GM12878 (cell line): Measurements from ENCODE around the gene LMX1B. TPM values are rescaled to one million over a fixed set of nuclear protein-coding genes. Genes with fewer than 3 reads are reported as not detected.

Experiments
- ATAC-seq: fragments of 200-7000 bp; cut with Tn5 transposase; 3 replicates; pipeline ENCODE4 v1.9.1; 2020; ENCODE audit warnings: mild to moderate bottlenecking, moderate library complexity
- BruUV-seq: library from RNA; stranded (reverse); fragments of 400-500 nt; replicated peaks from 2 replicates; lab custom pipeline; 2021; lab: Mats Ljungman, UMichigan
- CTCF ChIA-PET: fragments of 300-600 bp; sonication (Branson Sonifier 250); formaldehyde crosslinking; extraction: SDS; loops from one replicate; lab custom pipeline; 2021; ENCODE audit warnings: inconsistent platforms; lab: Yijun Ruan, JAX
- POLR2A ChIA-PET: fragments of 350-600 bp; formaldehyde crosslinking; extraction: SDS; loops from one replicate; lab custom pipeline; 2021; ENCODE audit warnings: inconsistent platforms; lab: Charles Lee
- RAD21 ChIA-PET: fragments of 300-600 bp; sonication (Branson Sonifier 250); formaldehyde crosslinking; loops from one replicate; lab custom pipeline; 2023; ENCODE audit warnings: antibody characterized with exemption; ENCODE audit not compliant: unreplicated experiment; lab: Charles Lee
- SMC1A ChIA-PET: fragments of 300-600 bp; sonication (Branson Sonifier 250); formaldehyde crosslinking; loops from one replicate; lab custom pipeline; 2023; ENCODE audit not compliant: unreplicated experiment, uncharacterized antibody; lab: Charles Lee
- DNase-seq: peaks from one replicate; pipeline ENCODE4 v3.0.0-alpha.2; 2011; ENCODE audit warnings: low read depth, low spot score
- FAIRE-seq: peaks from 3 replicates; lab custom pipeline; 2011; peaks lifted over from hg19 to GRCh38; lab: Jason Lieb, UNC
- H2AFZ ChIP-seq: 2 replicates; pipeline ENCODE4 v1.6.0; 2011; ENCODE audit warnings: low read depth, low read length, control low read depth; ENCODE audit not compliant: control insufficient read depth
- H3K27ac ChIP-seq: 2 replicates; pipeline ENCODE4 v1.5.1; 2011; ENCODE audit warnings: control low read depth; ENCODE audit not compliant: control insufficient read depth, insufficient read depth
- H3K27me3 ChIP-seq, 2 experiments: replicated peaks in 1 of 2; 2 replicates each; pipeline versions ENCODE4 v1.6.0 to v1.6.1; 2011; ENCODE audit warnings: low read length in 1 of 2; ENCODE audit not compliant: control insufficient read depth in 2 of 2, insufficient read depth in 2 of 2
- H3K36me3 ChIP-seq, 2 experiments: 2 replicates each; pipeline ENCODE4 v1.5.1; 2011; ENCODE audit warnings: low read length in 1 of 2; ENCODE audit not compliant: control insufficient read depth in 2 of 2, insufficient read depth in 2 of 2
- H3K4me1 ChIP-seq: 2 replicates; pipeline ENCODE4 v1.6.1; 2011; ENCODE audit warnings: mild to moderate bottlenecking, low read length, moderate library complexity, mixed read lengths; ENCODE audit not compliant: control insufficient read depth, insufficient read depth
- H3K4me2 ChIP-seq: 2 replicates; pipeline ENCODE4 v1.6.0; 2011; ENCODE audit warnings: control low read depth; ENCODE audit not compliant: control insufficient read depth, insufficient read depth
- H3K4me3 ChIP-seq: fragments of 200-600 bp; sonication (generic); 2 replicates; pipeline ENCODE4 v1.5.1; 2016
- H3K79me2 ChIP-seq: 2 replicates; pipeline ENCODE4 v1.6.0; 2011; ENCODE audit warnings: low read length; ENCODE audit not compliant: control insufficient read depth, insufficient read depth
- H3K9ac ChIP-seq: 2 replicates; pipeline ENCODE4 v1.8.0; 2011; ENCODE audit warnings: low read length, control low read depth, mixed read lengths; ENCODE audit not compliant: control insufficient read depth, insufficient read depth
- H3K9me3 ChIP-seq: replicated peaks from 3 replicates; pipeline ENCODE4 v1.5.1; 2011; ENCODE audit warnings: mild to moderate bottlenecking, low read length; ENCODE audit not compliant: control insufficient read depth, insufficient read depth
- H4K20me1 ChIP-seq: 2 replicates; pipeline ENCODE4 v1.6.0; 2011; ENCODE audit not compliant: control insufficient read depth, insufficient read depth
- BHLHE40 ChIP-seq, 2 experiments: fragments of 450-650 bp in 1 of 2; IDR thresholded peaks; 2 replicates each; pipeline ENCODE4 v1.6.1; 2011 to 2017; ENCODE audit warnings: low read depth in 2 of 2, borderline replicate concordance in 1 of 2, improper control_type of control experiment in 1 of 2, low read length in 1 of 2, mild to moderate bottlenecking in 1 of 2
- BMI1 ChIP-seq: fragments of 450-650 bp; IDR thresholded peaks from 2 replicates; pipeline ENCODE4 v1.6.1; 2016; ENCODE audit warnings: mild to moderate bottlenecking, moderate library complexity, borderline replicate concordance
- CHD2 ChIP-seq: IDR thresholded peaks from 2 replicates; pipeline ENCODE4 v1.6.1; 2011; ENCODE audit warnings: low read depth, low read length, improper control_type of control experiment, borderline replicate concordance
- CHD4 ChIP-seq: fragments of 200-600 bp; sonication (generic); IDR thresholded peaks from 2 replicates; pipeline ENCODE4 v1.6.1; 2016; ENCODE audit warnings: mild to moderate bottlenecking
- DPF2 ChIP-seq: fragments of 450-650 bp; IDR thresholded peaks from 2 replicates; pipeline ENCODE4 v1.6.1; 2017; ENCODE audit warnings: mild to moderate bottlenecking
- FOXM1 ChIP-seq: IDR thresholded peaks from 2 replicates; pipeline ENCODE4 v1.6.1; 2012; ENCODE audit warnings: low read depth, mild to moderate bottlenecking, inconsistent platforms, low read length, moderate library complexity
- HDGF ChIP-seq: fragments of 450-650 bp; IDR thresholded peaks from 2 replicates; pipeline ENCODE4 v1.6.1; 2016; ENCODE audit warnings: antibody characterized with exemption
- MAX ChIP-seq: IDR thresholded peaks from 2 replicates; pipeline ENCODE4 v1.6.1; 2012; ENCODE audit warnings: low read depth, low read length, improper control_type of control experiment
- MEF2A ChIP-seq: IDR thresholded peaks from 2 replicates; pipeline ENCODE4 v1.6.1; 2011; ENCODE audit warnings: low read depth, mild to moderate bottlenecking, low read length, moderate library complexity; ENCODE audit not compliant: insufficient read depth
- NFIC ChIP-seq: IDR thresholded peaks from 2 replicates; pipeline ENCODE4 v1.6.1; 2012; ENCODE audit warnings: low read depth, mild to moderate bottlenecking, inconsistent platforms, low read length, moderate library complexity
- NFYA ChIP-seq: IDR thresholded peaks from 2 replicates; pipeline ENCODE4 v1.6.1; 2011; ENCODE audit warnings: low read depth, mild to moderate bottlenecking, low read length, improper control_type of control experiment, borderline replicate concordance
- NFYB ChIP-seq: IDR thresholded peaks from 2 replicates; pipeline ENCODE4 v1.6.1; 2011; ENCODE audit warnings: low read depth, mild to moderate bottlenecking, low read length, improper control_type of control experiment, moderate library complexity; ENCODE audit not compliant: insufficient read depth
- POLR2AphosphoS5 ChIP-seq: IDR thresholded peaks from 2 replicates; pipeline ENCODE4 v1.6.1; 2011; ENCODE audit warnings: mild to moderate bottlenecking, low read length, inconsistent platforms
- RAD21 ChIP-seq: IDR thresholded peaks from 2 replicates; pipeline ENCODE4 v1.6.1; 2011; ENCODE audit warnings: mild to moderate bottlenecking, low read depth, low read length, moderate library complexity; ENCODE audit not compliant: insufficient read depth
- RB1 ChIP-seq: fragments of 450-650 bp; formaldehyde crosslinking; IDR thresholded peaks from 2 replicates; pipeline ENCODE4 v1.6.1; 2017; ENCODE audit warnings: mild to moderate bottlenecking, borderline replicate concordance
- SREBF2 ChIP-seq: IDR thresholded peaks from 2 replicates; pipeline ENCODE4 v1.6.1; 2012; ENCODE audit warnings: mild to moderate bottlenecking, low read length
- STAT3 ChIP-seq: IDR thresholded peaks from 2 replicates; pipeline ENCODE4 v1.6.1; 2011; ENCODE audit warnings: low read depth, low read length, improper control_type of control experiment
- SUZ12 ChIP-seq: fragments of 200-600 bp; sonication (generic); IDR thresholded peaks from one replicate; pipeline ENCODE4 v1.6.1; 2018; ENCODE audit warnings: antibody characterized with exemption, mild to moderate bottlenecking; ENCODE audit not compliant: unreplicated experiment
- TAF1 ChIP-seq: IDR thresholded peaks from 2 replicates; pipeline ENCODE4 v1.6.1; 2011; ENCODE audit warnings: mild to moderate bottlenecking, low read depth, low read length, borderline replicate concordance
- TCF3 ChIP-seq: IDR thresholded peaks from 2 replicates; pipeline ENCODE4 v1.6.1; 2012; ENCODE audit warnings: low read depth, mild to moderate bottlenecking, low read length, borderline replicate concordance; ENCODE audit not compliant: insufficient read depth
- ZNF622 ChIP-seq: fragments of 450-650 bp; IDR thresholded peaks from 2 replicates; pipeline ENCODE4 v1.6.1; 2017; ENCODE audit warnings: mild to moderate bottlenecking, inconsistent platforms
- WGBS: methylation state at CpG from one replicate; pipeline ENCODE4 v1.1.6; 2016; ENCODE audit warnings: low lambda C conversion rate; ENCODE audit not compliant: insufficient replicate concordance, insufficient coverage; ENCODE audit errors: missing lambda C conversion rate; 5-methylcytosine and 5-hydroxymethylcytosine counted together
- in situ Hi-C: fragments of 300-500 bp; cut with MboI; formaldehyde crosslinking; loops from 9 replicates; pipeline ENCODE4 v1.14.3; 2018; ENCODE audit warnings: mixed read lengths
- intact Hi-C: fragments of 100-400 bp; cut with micrococcal nuclease; formaldehyde crosslinking; loops from one replicate; pipeline ENCODE4 v1.14.2; 2022; ENCODE audit not compliant: unreplicated experiment
- polyA plus RNA-seq, 11 experiments: library from polyadenylated mRNA; depleted of rRNA in 4 of 11; unstranded in 6 of 11; stranded (reverse) in 5 of 11; fragments of >200 nt; fragmentation: Nextera tagmentation in 4 of 11; fragmentation: Illumina TruSeq in 1 of 11; extraction: Ambion mirVana in 4 of 11; extraction: Trizol in 1 of 11; gene quantifications; 1 replicate in 1 of 11; 2 replicates in 10 of 11; pipeline versions ENCODE4 v1.2.1 to v1.2.3, GENCODE V29; 2011 to 2016; ENCODE audit warnings: inconsistent platforms in 2 of 11, missing spikeins in 2 of 11, low read depth in 1 of 11
- total RNA-seq, 4 experiments: library from RNA; depleted of rRNA in 3 of 4; stranded (reverse); fragments of >200 nt in 3 of 4; fragmentation: Illumina TruSeq in 1 of 4; extraction: Trizol in 1 of 4; gene quantifications; 2 replicates each; pipeline versions ENCODE4 v1.2.1 to v1.2.3, GENCODE V29; 2013 to 2021
- TF ChIP-seq, protein P1 (sequence below), 3 experiments: IDR thresholded peaks in 2 of 3; conservative IDR thresholded peaks in 1 of 3; 2 replicates each; pipeline ENCODE4 v1.5.1; 2011; ENCODE audit warnings: low read depth in 3 of 3, low read length in 3 of 3, mild to moderate bottlenecking in 3 of 3, control low read depth in 2 of 3, moderate library complexity in 2 of 3, inconsistent platforms in 1 of 3, mixed read lengths in 1 of 3; ENCODE audit not compliant: control insufficient read depth in 2 of 3, insufficient read depth in 1 of 3; ENCODE audit errors: extremely low read depth in 1 of 3

LMX1B gene
- total and polyA plus RNA-seq, 10 of the 15 experiments (the other 5 are each of a cell fraction or from before 2014, with no cell fraction given): not detected

- SMC1A ChIA-PET: interaction anchor here (0.9 to 8.8 kb wide), 7 partner anchors 14 to 212 kb away, joined by 3 to 111 read pairs (median 7); no protein-coding TSS in a partner anchor
- no peaks in the 10 kb centered on the region for H3K36me3 ChIP-seq
- H3K27me3 ChIP-seq: peaks cover 0 to 2% of the 10 kb centered on the region in 2 experiments; a peak in 2 of 4 replicates
- FAIRE-seq: peak; percentile 90
- peak; percentile 85 for ATAC-seq
- no peak overlapping the region for H3K27ac ChIP-seq
- BruUV-seq: no TSS peak
- no peak overlapping the region for H3K9ac ChIP-seq
- no peaks in the 10 kb centered on the region; the same call in 1 of the 2 replicates for H4K20me1 ChIP-seq
- peak overlapping the region; percentile 45 for H2AFZ ChIP-seq
- H3K9me3 ChIP-seq: no peaks in the 10 kb centered on the region
- RAD21 ChIA-PET: interaction anchor here (0.9 to 4.8 kb wide), 10 partner anchors 10 to 76 kb away, joined by 3 to 150 read pairs (median 4); no protein-coding TSS in a partner anchor
- in situ Hi-C loops (loop anchor here (5.0 kb wide), 1 partner anchor 77 kb away; no protein-coding TSS in a partner anchor), intact Hi-C loops (loop anchor here (1.0 kb wide), 1 partner anchor 76 kb away; no protein-coding TSS in a partner anchor)
- no peaks in the 10 kb centered on the region for H3K79me2 ChIP-seq
- H3K4me3 ChIP-seq: no peak overlapping the region
- DNase-seq: no peak
- POLR2A ChIA-PET: no interaction called here
- H3K4me2 ChIP-seq: peak overlapping the region; percentile 56; the same call in 1 of the 2 replicates
- no peaks in the 10 kb centered on the region for H3K4me1 ChIP-seq
- CTCF ChIA-PET: interaction anchor here (0.5 to 15.0 kb wide), 22 partner anchors 8 to 669 kb away, joined by 3 to 445 read pairs (median 10); partner anchors contain the start of gene ZBTB43
- 7% methylated on average over 35 of the region's 36 CpGs for WGBS
- TF ChIP-seq HDGF (no peak), NFIC (no peak), RB1 (0 out of 2 replicates have a peak, but pooled peaks have one; percentile 33), BMI1 (no peak), RAD21 (peak; percentile 81), NFYB (no peak), STAT3 (no peak), TAF1 (no peak), CHD2 (no peak), DPF2 (no peak), MEF2A (no peak), FOXM1 (no peak), NFYA (no peak), BHLHE40 (IDR thresholded peaks at IDR 0.05; ENCODE audit: borderline replicate concordance in 1 of 2, low read depth in 2 of 2, low read length in 1 of 2) (peak; percentile 90 to 94), POLR2AphosphoS5 (no peak), ZNF622 (no peak), CHD4 (no peak), TCF3 (no peak), MAX (peak; percentile 69; the same call in 1 of the 2 replicates), SREBF2 (no peak), SUZ12 (no peak)
- TF ChIP-seq, protein P1, sequence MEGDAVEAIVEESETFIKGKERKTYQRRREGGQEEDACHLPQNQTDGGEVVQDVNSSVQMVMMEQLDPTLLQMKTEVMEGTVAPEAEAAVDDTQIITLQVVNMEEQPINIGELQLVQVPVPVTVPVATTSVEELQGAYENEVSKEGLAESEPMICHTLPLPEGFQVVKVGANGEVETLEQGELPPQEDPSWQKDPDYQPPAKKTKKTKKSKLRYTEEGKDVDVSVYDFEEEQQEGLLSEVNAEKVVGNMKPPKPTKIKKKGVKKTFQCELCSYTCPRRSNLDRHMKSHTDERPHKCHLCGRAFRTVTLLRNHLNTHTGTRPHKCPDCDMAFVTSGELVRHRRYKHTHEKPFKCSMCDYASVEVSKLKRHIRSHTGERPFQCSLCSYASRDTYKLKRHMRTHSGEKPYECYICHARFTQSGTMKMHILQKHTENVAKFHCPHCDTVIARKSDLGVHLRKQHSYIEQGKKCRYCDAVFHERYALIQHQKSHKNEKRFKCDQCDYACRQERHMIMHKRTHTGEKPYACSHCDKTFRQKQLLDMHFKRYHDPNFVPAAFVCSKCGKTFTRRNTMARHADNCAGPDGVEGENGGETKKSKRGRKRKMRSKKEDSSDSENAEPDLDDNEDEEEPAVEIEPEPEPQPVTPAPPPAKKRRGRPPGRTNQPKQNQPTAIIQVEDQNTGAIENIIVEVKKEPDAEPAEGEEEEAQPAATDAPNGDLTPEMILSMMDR (IDR thresholded peaks at IDR 0.05 in 2 of 3, conservative IDR thresholded peaks at IDR 0.05 in 1 of 3; ENCODE audit: control insufficient read depth in 2 of 3, extremely low read depth in 1 of 3, insufficient read depth in 1 of 3, low read depth in 3 of 3, low read length in 3 of 3): peak; percentile 82 to 91 (median 87)
Observed at GRCh38 chr9:126704892-126705766, 91.4 kb downstream of the LMX1B start.
